GM18873 (cell line): ENCODE measurements around the gene WWOX.
"Not testable (repeated sequence)": the region's sequence is repeated elsewhere in the genome, so short reads cannot be mapped to it uniquely, and the experiment has no call there.

Experiments used
- ATAC-seq: cut with Tn5 transposase; IDR thresholded peaks from one replicate; pipeline ENCODE4 v1.9.1; 2021; ENCODE audit warnings: mild to moderate bottlenecking, moderate library complexity, moderate number of reproducible peaks; ENCODE audit not compliant: unreplicated experiment, low FRiP score

Gene WWOX

GRCh38 chr16:79047337-79047736 is 947.9 kb downstream of the WWOX start:
- ATAC-seq, result no peak

GRCh38 chr16:79049040-79049439 is 949.6 kb downstream of the WWOX start:
- no peak for ATAC-seq

GRCh38 chr16:79050063-79050462 is 950.6 kb downstream of the WWOX start:
- no peak for ATAC-seq

- ATAC-seq, result no peak
Measured at GRCh38 chr16:79051313-79051712, 951.9 kb downstream of the WWOX start.

GRCh38 chr16:79052198-79052597 is 952.7 kb downstream of the WWOX start:
- not testable (repeated sequence) for ATAC-seq

- ATAC-seq, result no peak
Measured at GRCh38 chr16:79053577-79053976, 954.1 kb downstream of the WWOX start.

GRCh38 chr16:79054211-79054984 is 954.9 kb downstream of the WWOX start:
- ATAC-seq, result no peak

GRCh38 chr16:79055251-79055970 is 956.0 kb downstream of the WWOX start:
- no peak for ATAC-seq

- ATAC-seq, result no peak
Measured at GRCh38 chr16:79061181-79061580, 961.7 kb downstream of the WWOX start.

GRCh38 chr16:79062336-79062735 is 962.9 kb downstream of the WWOX start:
- ATAC-seq, result no peak

- ATAC-seq, result no peak
Measured at GRCh38 chr16:79062821-79063220, 963.4 kb downstream of the WWOX start.

- ATAC-seq, result no peak
Measured at GRCh38 chr16:79064256-79064972, 965.0 kb downstream of the WWOX start.

GRCh38 chr16:79066561-79066960 is 967.1 kb downstream of the WWOX start:
- no peak for ATAC-seq

- no peak for ATAC-seq
Measured at GRCh38 chr16:79067600-79067999, 968.1 kb downstream of the WWOX start.

GRCh38 chr16:79069121-79069520 is 969.7 kb downstream of the WWOX start:
- no peak for ATAC-seq

GRCh38 chr16:79069633-79070032 is 970.2 kb downstream of the WWOX start:
- no peak for ATAC-seq

- no peak for ATAC-seq
Measured at GRCh38 chr16:79071424-79071823, 972.0 kb downstream of the WWOX start.

- no peak for ATAC-seq
Measured at GRCh38 chr16:79072517-79072916, 973.1 kb downstream of the WWOX start.

- no peak for ATAC-seq
Measured at GRCh38 chr16:79073566-79073965, 974.1 kb downstream of the WWOX start.

GRCh38 chr16:79074541-79074940 is 975.1 kb downstream of the WWOX start:
- ATAC-seq, result no peak

- no peak for ATAC-seq
Measured at GRCh38 chr16:79074951-79075350, 975.5 kb downstream of the WWOX start.
